Neural progenitor cell (in vitro differentiated cells): ENCODE results near the gene NAPEPLD.

Source experiments
- CTCF ChIP-seq: fragments of 200-600 bp; sonication (generic); IDR thresholded peaks from 2 replicates; pipeline ENCODE4 v1.5.1; 2017; ENCODE audit warnings: antibody characterized with exemption, mild to moderate bottlenecking
- EZH2 ChIP-seq: fragments of 200-600 bp; sonication (generic); IDR thresholded peaks from 2 replicates; pipeline ENCODE4 v1.6.1; 2017; ENCODE audit warnings: antibody characterized with exemption, mild to moderate bottlenecking, moderate library complexity

GRCh38 chr7:103134836-103135554, 13.9 kb downstream of the NAPEPLD start:
- TF ChIP-seq CTCF = no peak
- no peak for TF ChIP-seq EZH2
